Right ventricle myocardium superior (tissue), 1 donor: Measurements from ENCODE around the gene KCNJ5. TPM values are rescaled to one million over a fixed set of nuclear protein-coding genes. Genes with fewer than 3 reads are reported as not detected.

Source experiments
- ATAC-seq: fragments of 200-7000 bp; cut with Tn5 transposase; one replicate; pipeline ENCODE4 v1.9.1; 2020; ENCODE audit warnings: mild to moderate bottlenecking; ENCODE audit not compliant: poor library complexity
- DNase-seq: peaks from one replicate; pipeline ENCODE4 v3.0.0-alpha.2; 2020
- intact Hi-C: fragments of 100-400 bp; cut with DNase I; formaldehyde crosslinking; loops from one replicate; pipeline ENCODE4 v1.11.2; 2022
- total RNA-seq: library from RNA; stranded (reverse); fragmentation: NEBNext Ultra II Directional; extraction: Animal tissue kit (Norgen Biotek cat#: 25700); gene quantifications from one replicate; pipeline ENCODE4 v1.2.1, GENCODE V29; 2021
- donor health status: DM: no; HTN: yes; CAD: no; lungs with severe emphysema.

Gene KCNJ5
- total RNA-seq, 1 donor from 2014 or later, result 4.4 TPM

- intact Hi-C loops, result no loop called here
- no peak for DNase-seq
- no peak for ATAC-seq
These were observed 49.0 kb downstream of the KCNJ5 start for GRCh38 chr11:128940156-128940555.

- ATAC-seq (no peak), DNase-seq (no peak)
- intact Hi-C loops, result no loop called here
These were observed 49.4 kb downstream of the KCNJ5 start for GRCh38 chr11:128940603-128941002.

- no peak for DNase-seq
- no peak for ATAC-seq
These were observed 50.0 kb downstream of the KCNJ5 start for GRCh38 chr11:128941110-128941509.

GRCh38 chr11:128941573-128942271 is 50.6 kb downstream of the KCNJ5 start:
- ATAC-seq (no peak), DNase-seq (no peak)
- intact Hi-C loops, result no loop called here

More at GRCh38 chr11:128941110-128941509, 50.0 kb downstream of the KCNJ5 start:
- intact Hi-C loops, result no loop called here

GRCh38 chr11:128942272-128942612 is 51.1 kb downstream of the KCNJ5 start:
- DNase-seq (no peak), ATAC-seq (no peak)

GRCh38 chr11:128942817-128943427 is 51.8 kb downstream of the KCNJ5 start, which contains the start of gene TP53AIP1:
Gene TP53AIP1, minus strand, starts transcription at chr11:128942871. Its CDS starts 5,053 bp downstream, at chr11:128937818.
- ATAC-seq (no peak), DNase-seq (no peak)
- intact Hi-C loops, result no loop called here

More at GRCh38 chr11:128942272-128942612, 51.1 kb downstream of the KCNJ5 start:
- intact Hi-C loops, result no loop called here

- DNase-seq (no peak), ATAC-seq (no peak)
- intact Hi-C loops, result no loop called here
These were observed 52.3 kb downstream of the KCNJ5 start for GRCh38 chr11:128943428-128943976.

- ATAC-seq (no peak), DNase-seq (no peak)
- intact Hi-C loops, result no loop called here
These were observed 55.5 kb downstream of the KCNJ5 start for GRCh38 chr11:128946648-128947047.

GRCh38 chr11:128947773-128948172 is 56.6 kb downstream of the KCNJ5 start:
- intact Hi-C loops, result no loop called here
- DNase-seq, result no peak

GRCh38 chr11:128948583-128948982 is 57.4 kb downstream of the KCNJ5 start:
- intact Hi-C loops, result no loop called here
- ATAC-seq (peak; percentile 34), DNase-seq (peak; percentile 50)

More at GRCh38 chr11:128947773-128948172, 56.6 kb downstream of the KCNJ5 start:
- ATAC-seq, result no peak

GRCh38 chr11:128949791-128950454 is 58.8 kb downstream of the KCNJ5 start:
- intact Hi-C loops, result no loop called here
- DNase-seq (no peak), ATAC-seq (no peak)

GRCh38 chr11:128953151-128953550 is 62.0 kb downstream of the KCNJ5 start:
- ATAC-seq, result no peak
- no peak for DNase-seq
- intact Hi-C loops, result no loop called here

GRCh38 chr11:128955636-128956035 is 64.5 kb downstream of the KCNJ5 start:
- no peak for DNase-seq
- intact Hi-C loops, result loop anchor here (2.0 kb wide), 1 partner anchor 71 kb away; no protein-coding TSS in a partner anchor
- ATAC-seq, result no peak

GRCh38 chr11:128956401-128957201 is 65.4 kb downstream of the KCNJ5 start:
- DNase-seq, result no peak
- intact Hi-C loops, result loop anchor here (2.0 kb wide), 1 partner anchor 72 kb away; no protein-coding TSS in a partner anchor
- ATAC-seq, result peak; percentile 88

GRCh38 chr11:128957202-128957482 is 66.0 kb downstream of the KCNJ5 start:
- intact Hi-C loops, result loop anchor here (2.0 kb wide), 1 partner anchor 72 kb away; no protein-coding TSS in a partner anchor

GRCh38 chr11:128961645-128962044 is 70.5 kb downstream of the KCNJ5 start:
- no peak for ATAC-seq
- intact Hi-C loops, result no loop called here
- DNase-seq, result no peak

More at GRCh38 chr11:128957202-128957482, 66.0 kb downstream of the KCNJ5 start:
- DNase-seq (no peak), ATAC-seq (no peak)

GRCh38 chr11:128962896-128963295 is 71.7 kb downstream of the KCNJ5 start:
- intact Hi-C loops, result no loop called here
- ATAC-seq (no peak), DNase-seq (no peak)

- ATAC-seq, result no peak
- DNase-seq, result no peak
- intact Hi-C loops, result no loop called here
These were observed 72.7 kb downstream of the KCNJ5 start for GRCh38 chr11:128963744-128964325.
